Astrocyte of the spinal cord (primary cell): ENCODE results near the gene RFPL4A.
"Not testable (repeated sequence)": the region's sequence is repeated elsewhere in the genome, so short reads cannot be mapped to it uniquely, and the experiment has no call there.

Experiments
- DNase-seq: peaks from one replicate; pipeline ENCODE4 v3.0.0; 2011; ENCODE audit warnings: low read depth, low spot score
- H3K4me3 ChIP-seq: 2 replicates; pipeline ENCODE4 v1.5.1; 2011; ENCODE audit warnings: low read depth, mild to moderate bottlenecking, low read length, moderate library complexity
- CTCF ChIP-seq: IDR thresholded peaks from 2 replicates; pipeline ENCODE4 v1.5.1; 2012; ENCODE audit warnings: low read depth, mild to moderate bottlenecking, low read length, inconsistent platforms
- in situ Hi-C: cut with HindIII; loops from 2 replicates; pipeline ENCODE4 v1.10.0; 2017; ENCODE audit warnings: low sequenced_read_pairs

Gene RFPL4A

GRCh38 chr19:55720801-55721200, 38.1 kb upstream of the RFPL4A start:
- no peak for TF ChIP-seq CTCF
- no peak for DNase-seq
- H3K4me3 ChIP-seq, result no peak overlapping the region
- in situ Hi-C loops, result no loop called here

GRCh38 chr19:55723491-55723890, 35.4 kb upstream of the RFPL4A start:
- no peak overlapping the region for H3K4me3 ChIP-seq
- DNase-seq, result no peak
- in situ Hi-C loops, result no loop called here
- no peak for TF ChIP-seq CTCF

GRCh38 chr19:55730378-55730777, 28.5 kb upstream of the RFPL4A start:
- H3K4me3 ChIP-seq, in situ Hi-C loops, DNase-seq: not testable (repeated sequence)

- no peak within 1 kb of the TSS for H3K4me3 ChIP-seq
- no peak for DNase-seq
- in situ Hi-C loops, result no loop called here
- TF ChIP-seq CTCF, result no peak
These were observed 20.6 kb upstream of the RFPL4A start, which contains the start of gene NLRP9 for GRCh38 chr19:55738302-55738701. Gene NLRP9, minus strand, starts transcription at chr19:55738402. Its CDS starts 28 bp downstream, at chr19:55738374.

- no peak overlapping the region for H3K4me3 ChIP-seq
- TF ChIP-seq CTCF, result no peak
- no peak for DNase-seq
- in situ Hi-C loops, result no loop called here
These were observed 8.2 kb upstream of the RFPL4A start for GRCh38 chr19:55750715-55751114.

- TF ChIP-seq CTCF, result no peak
- in situ Hi-C loops, result no loop called here
- no peak overlapping the region for H3K4me3 ChIP-seq
- no peak for DNase-seq
These were observed 5.5 kb upstream of the RFPL4A start for GRCh38 chr19:55753401-55753800.

GRCh38 chr19:55756808-55757207, 2.1 kb upstream of the RFPL4A start:
- in situ Hi-C loops, H3K4me3 ChIP-seq, DNase-seq: not testable (repeated sequence)

- in situ Hi-C loops, result no loop called here
- no peak for DNase-seq
These were observed 7.6 kb downstream of the RFPL4A start for GRCh38 chr19:55766466-55766865.

GRCh38 chr19:55768818-55769217, 9.9 kb downstream of the RFPL4A start, which contains the start of gene RFPL4AL1:
Gene RFPL4AL1, plus strand, starts transcription at chr19:55769118. Its CDS starts 2,687 bp downstream, at chr19:55771805.
- in situ Hi-C loops, H3K4me3 ChIP-seq, DNase-seq: not testable (repeated sequence)

More at GRCh38 chr19:55766466-55766865, 7.6 kb downstream of the RFPL4A start:
- no peak overlapping the region for H3K4me3 ChIP-seq
- TF ChIP-seq CTCF, result no peak

GRCh38 chr19:55769632-55770031, 10.7 kb downstream of the RFPL4A start:
- in situ Hi-C loops, H3K4me3 ChIP-seq, DNase-seq: not testable (repeated sequence)
